ENCODE measurements around the gene MRAS.
A peak's percentile ranks its signal among the peaks of the same experiment; 100 is the strongest.

MRAS gene

DNA sequence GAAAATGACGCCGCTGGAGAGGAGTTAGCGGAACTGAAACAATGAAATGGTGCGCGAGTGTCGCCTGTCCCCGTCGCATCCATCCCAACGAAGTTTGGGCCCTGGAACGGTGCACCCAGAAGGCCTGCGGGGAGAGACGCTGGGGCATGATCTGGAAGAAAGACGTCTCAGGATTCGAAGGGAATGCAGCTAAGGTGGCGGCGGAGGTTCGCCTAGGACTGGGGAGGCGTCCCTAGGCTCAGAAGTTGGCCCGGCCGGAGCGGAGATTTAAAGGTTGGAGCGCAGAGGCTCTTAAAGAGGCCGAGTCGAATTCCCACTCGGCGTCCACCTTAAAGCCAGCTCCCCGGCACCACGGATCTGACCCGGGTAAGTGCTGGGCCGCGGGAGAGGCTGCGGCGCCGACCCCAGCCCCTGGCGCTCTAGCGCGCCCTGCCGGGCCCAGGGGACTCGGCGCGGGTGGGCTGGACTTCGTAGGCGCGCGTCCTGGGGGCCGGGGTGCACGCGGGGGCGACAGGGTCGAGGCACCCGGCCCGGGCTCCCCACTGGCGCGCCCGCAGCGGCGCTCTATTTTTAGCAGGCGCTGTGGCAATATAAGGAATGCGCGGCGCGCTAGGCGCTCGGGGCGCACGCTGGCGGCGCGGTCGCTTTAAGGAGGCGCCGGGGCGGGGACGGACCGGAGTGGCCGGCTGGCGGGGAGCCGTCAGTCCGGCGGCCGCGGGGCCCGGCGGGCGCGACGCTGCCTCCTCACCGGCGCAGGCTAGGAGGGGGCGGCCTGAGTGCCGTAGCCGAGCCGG is at the start of gene MRAS:
TSS of gene MRAS (plus strand) at position 620 of the 794 bp plus-strand sequence. CDS start 24,305 bp downstream, outside the sequence.
- DNase-seq = peak; percentile 47

DNA sequence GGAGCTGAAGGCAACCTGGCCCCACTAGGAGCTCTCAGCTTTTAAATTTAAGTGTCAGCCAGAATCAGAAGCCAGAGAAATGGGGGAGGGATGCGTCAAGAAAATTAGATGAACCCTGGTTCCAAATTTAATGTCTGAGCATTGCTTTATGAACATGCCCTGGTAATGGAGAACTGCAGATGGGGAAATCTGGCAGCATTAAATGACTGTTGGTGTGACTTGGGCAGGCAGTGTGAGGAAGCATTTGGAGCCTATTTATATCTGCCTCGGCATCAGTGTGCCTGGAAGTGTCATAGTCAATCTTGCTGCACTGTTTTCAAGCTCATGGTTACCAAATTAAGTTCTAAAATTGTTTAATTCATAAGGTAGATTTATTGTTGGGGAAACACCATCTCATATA is 47.7 kb upstream of the MRAS start:
- DNase-seq = no peak

DNA sequence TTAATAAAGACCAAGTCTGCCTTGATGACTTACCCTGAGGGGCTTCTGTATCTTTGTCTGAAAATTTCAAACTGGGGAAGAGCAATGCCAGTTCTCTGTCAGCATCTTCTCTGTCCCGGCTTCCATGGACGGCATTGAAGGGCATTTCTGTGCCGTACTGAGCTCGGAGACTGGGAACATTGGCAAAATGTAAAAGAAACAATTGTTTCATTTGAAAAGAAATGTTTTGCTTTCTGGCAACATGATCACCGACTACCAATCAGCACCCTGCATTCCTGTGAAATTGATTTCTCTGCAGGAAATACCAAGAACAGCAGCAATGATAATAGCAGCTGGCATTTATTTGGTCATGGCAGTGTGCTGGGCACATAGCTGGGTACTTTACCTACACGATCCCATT is 44.9 kb upstream of the MRAS start:
- DNase-seq = no peak

DNA sequence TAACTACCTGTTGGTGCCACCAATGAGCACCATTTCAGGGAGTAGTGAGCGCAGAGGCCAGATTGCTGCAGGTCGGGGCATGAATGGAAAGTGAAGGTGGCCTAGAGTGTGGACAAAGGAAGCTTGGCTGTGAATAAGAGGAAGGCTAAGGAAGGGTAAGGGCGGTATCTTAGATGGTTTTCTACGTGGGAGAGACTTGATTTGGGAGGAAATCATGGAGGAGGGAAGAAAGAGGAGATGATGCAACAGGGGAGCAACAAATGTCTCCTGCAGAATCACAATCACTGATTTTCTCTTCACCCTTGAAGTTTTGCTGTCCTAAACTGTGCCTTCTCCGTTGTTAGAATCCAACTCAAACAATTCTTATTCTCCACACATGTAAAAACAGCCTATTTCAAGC is 40.5 kb upstream of the MRAS start:
- no peak for DNase-seq

DNA sequence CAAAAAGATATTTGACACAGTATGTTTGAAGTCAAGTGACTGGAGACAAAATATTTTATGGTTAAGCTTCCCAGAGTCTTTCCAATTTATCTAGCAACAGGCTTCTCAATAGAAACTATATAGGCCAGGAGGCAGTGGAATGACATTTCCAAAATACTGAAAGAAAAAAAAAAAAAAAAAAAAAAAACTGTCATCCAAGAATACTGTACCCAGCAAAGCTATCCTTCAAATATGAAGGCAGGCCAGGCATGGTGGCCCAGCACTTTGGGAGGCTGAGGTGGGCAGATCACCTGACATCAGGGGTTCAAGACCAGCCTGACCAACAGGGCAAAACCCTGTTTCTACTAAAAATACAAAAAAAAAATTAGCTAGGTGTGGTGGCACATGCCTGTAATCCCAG is 39.6 kb upstream of the MRAS start:
- DNase-seq = no peak

DNA sequence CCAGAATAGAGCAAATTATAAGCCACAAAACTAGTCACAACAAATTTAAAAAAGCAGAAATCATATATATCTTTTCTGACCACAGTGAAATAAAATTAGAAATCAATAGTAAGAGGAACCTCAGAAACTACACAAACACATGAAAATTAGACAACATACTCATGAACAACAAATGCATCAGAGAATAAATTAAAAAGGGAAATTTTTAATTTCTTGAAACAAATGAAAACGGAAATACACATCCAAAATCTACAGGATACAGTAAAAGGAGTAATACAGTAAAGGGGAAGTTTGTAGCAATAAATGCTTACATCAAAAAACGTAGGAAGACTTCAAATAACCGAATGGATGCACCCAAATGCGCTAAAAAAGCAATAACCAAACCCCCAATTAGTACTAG is 37.9 kb upstream of the MRAS start:
- DNase-seq = no peak

DNA sequence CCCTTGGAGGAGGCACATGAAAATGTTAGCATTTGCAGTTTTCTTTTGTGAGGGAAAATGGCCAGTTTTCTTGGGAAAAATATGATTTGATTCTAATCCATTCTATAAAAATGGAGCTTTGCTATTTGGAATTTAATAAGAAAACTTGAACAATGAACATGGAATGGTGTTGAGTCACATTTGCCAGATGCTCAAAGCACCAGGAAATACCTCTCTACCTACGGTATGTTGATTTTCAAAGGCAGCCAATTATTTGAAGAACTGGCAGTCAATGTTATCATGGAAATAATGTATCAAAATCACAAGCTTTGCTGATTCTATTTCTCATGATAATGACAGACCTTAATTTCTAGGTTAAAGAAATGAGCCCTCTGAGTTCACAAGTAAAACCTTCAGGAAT is 33.6 kb upstream of the MRAS start:
- DNase-seq = no peak

DNA sequence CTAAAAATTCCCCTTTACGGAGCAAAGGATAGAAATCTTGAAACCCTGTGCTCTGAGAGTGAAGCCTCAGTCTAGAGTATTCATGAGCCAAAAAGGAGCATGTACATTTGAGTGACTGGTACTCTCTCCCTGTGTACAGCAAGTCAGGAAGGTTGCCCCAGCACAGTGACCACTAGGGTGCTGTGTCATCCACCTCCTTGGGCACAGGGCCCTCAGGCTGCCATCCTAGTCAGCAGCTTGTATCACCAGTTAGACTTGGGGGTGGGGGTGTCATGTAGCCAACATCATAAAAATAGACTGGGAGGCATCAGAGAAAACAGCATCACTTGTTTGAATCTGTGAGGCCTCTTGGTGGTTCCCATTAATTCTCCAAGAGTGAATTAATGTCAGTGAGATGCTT is 30.7 kb upstream of the MRAS start:
- DNase-seq = no peak

DNA sequence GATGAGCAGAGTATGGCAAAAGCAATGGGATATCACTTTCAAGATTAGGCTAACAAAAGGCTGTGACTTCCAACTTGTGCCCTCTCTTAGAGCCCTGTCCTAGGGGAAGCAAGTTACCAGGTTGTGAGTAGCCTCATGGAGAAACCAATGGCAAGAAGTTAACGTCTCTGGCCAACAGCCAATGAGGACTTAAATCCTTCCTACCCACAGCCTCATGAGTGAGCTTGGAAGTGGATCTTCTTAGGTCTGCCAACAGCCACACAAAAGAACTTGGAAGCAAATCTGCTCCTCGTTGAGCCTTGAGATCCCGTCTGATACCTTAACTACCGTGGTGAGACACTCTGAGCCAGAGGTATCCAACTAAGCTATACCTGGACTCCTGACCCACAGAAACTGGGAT is 24.4 kb upstream of the MRAS start:
- DNase-seq = no peak

DNA sequence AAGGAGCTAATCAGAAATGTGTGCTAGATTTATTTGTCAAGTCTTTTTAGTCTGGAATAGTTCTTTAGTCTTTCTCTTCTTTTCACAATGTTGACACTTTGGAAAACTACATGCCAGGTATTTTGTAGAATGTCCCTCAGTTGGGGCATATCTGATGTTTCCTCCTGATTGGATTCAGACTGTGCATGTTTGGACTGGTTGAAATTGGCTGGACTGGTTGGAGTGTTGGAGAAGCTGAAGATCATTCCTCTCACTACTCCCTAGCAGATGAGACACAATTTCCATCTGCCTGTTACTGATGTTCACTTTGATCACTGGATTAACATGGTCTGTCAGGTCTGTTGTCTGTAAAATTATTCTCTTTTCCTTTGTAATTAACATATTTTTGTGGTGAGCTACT is 22.4 kb upstream of the MRAS start:
- no peak for DNase-seq

DNA sequence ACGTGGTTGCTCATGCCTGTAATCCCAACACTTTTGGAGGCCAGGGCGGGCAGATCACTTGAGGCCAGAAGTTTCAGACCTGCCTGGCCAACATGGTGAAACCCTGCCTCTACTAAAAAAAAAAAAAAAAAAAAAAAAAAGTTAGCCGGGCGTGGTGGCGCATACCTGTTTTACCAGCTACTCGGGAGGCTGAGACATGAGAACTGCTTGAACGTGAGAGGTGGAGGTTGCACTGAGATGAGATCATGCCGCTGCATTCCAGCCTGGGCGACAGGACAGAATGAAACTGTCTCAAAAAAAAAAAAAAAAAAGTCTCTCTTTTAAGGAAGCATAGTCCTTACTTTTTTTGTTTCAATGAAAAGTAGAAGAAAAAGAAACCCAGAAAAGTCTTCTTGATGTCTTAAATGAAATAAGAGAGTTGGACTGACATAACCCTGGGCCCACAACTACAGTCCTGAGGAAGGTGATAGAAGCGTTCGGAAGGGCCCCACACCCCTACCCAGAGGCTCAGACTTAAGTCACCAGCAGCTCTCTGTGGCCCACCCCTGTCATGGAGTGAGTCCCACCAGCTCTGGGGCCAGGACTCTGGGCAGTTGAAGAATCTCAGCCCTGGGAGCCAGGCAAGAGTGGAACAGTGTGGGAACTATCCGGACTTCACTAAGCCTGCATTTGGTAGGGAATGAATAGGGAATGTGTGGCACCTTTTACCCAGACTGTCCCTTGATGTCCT is 21.3 kb upstream of the MRAS start:
- no peak for DNase-seq

DNA sequence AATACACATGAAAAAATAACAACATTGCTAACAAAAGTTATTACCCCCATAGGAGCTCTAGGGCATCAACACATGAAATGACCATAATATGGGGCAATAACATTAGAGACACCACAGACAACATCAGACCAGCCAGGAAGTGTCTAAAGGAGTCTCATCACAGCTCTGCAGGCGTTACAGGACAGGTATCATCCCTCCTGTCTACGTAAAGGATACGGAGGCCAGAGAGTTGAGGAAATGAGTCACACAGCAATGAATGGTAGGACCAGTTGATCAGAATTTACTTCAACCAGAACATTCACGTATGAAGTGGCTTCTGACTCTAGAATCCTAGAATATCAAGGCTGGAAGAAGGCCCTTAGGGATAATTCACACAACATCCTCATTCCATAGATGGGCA is 20.5 kb upstream of the MRAS start:
- DNase-seq = no peak

DNA sequence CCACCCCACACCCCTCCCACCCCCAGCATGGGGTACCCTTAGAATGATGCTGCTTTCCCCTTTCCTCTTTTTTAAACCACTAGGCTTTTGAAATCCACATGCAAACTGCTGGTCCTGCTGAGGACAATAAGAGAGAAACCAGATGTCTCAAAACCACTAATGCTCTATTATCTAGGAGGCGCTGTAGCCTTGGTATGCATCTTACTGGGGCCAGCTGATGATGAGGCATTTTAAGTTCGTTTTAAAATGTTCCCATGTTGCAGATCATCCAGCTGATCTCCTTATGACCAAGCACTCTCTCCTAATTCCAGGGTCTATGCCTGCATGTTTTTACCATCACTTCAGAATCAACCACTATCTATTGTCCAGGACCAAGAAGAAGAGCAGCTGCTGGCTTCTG is 20.0 kb upstream of the MRAS start:
- DNase-seq = no peak

DNA sequence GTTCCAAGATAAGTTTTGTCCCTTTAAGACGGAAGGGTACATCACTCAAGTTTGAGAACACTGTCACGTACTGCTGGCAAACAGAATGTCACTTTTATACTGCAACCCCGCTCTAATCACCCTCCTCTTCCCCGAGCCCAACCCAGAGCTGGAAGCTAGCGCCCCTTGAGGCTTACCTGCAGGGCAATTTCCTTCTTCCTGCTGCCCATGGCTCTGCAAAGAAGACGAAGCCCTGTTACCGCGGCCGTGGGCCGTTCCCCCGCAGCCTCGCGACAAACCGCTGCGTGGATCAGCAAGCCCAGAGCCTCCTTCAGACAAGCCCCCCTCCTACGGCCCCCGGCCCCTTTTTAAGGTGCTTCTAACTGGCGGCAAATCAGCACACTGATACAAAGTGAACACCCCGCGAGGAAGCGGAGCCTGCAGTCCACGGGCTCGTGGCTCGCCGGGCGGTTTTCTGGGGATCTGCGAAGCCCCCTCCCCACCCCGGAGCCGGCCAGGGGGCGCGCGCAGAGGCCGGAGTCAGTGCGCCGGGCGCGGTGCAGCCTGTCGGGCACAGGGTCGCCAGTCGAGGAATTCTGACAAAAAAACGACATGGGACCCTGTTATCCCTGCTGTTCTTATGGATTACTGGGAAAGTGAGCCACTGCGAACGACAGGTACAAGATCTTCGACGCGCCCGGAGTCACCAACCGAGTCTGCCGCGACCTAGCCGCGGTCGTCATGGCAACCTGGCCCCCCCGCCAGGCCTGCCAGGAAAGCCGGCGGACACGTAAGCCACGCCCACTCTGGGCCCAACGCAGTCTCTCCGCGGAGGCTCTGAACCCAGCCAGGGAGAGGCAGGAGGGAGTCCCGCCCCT is 19.0 kb upstream of the MRAS start, which contains the start of gene NME9:
TSS of gene NME9 (minus strand) at position 725 of the 857 bp plus-strand sequence. CDS start at position 209, 516 bp downstream.
- DNase-seq = peak; percentile 92

DNA sequence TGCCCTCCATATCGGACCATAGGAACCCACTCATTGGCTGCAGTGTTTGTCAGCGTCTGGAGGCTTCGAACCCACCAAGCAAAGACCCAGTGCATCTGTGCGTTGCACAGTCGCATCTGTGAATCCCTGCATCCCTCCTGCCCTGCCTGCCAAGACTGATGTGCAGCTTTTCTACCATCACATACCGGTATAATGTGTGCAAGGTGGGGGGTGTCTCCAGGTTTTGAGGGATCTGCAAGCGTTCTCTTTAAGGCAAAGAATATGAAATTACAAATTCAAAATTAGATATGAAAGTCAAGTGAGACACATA is 18.4 kb upstream of the MRAS start:
- no peak for DNase-seq

DNA sequence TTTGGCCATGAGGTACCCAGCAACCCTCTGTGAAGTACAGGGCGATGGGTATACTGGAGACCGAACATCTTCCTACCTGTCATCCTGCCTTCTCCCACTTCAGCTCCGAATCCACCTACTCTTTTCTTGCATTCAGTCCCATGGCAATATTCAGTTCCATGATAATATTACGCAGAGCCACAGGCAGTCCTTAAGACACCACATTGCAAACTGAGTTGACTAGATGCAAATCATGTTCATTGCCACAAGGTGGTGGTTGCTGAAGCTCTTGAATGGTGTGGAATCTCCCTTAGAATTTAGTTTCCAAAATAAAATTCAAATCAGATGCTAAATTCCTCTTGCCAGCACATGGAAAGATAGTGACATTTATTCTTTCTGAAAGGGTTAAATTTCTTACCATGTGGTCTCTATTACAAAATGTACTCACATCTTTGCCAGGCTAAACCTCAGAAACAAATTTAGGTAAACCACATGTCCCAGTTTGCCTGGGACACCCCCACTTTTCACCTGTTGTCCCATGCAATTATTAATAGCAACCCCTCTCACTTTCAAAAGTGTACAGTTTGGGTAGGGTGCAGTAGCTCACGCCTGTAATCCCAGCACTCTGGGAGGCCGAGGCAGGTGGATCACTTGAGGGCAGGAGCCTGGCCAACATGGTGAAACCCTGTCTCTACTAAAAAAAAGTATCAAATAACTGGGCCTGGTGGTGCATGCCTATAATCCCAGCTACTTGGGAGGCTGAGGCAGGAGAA is 17.1 kb upstream of the MRAS start:
- no peak for DNase-seq

DNA sequence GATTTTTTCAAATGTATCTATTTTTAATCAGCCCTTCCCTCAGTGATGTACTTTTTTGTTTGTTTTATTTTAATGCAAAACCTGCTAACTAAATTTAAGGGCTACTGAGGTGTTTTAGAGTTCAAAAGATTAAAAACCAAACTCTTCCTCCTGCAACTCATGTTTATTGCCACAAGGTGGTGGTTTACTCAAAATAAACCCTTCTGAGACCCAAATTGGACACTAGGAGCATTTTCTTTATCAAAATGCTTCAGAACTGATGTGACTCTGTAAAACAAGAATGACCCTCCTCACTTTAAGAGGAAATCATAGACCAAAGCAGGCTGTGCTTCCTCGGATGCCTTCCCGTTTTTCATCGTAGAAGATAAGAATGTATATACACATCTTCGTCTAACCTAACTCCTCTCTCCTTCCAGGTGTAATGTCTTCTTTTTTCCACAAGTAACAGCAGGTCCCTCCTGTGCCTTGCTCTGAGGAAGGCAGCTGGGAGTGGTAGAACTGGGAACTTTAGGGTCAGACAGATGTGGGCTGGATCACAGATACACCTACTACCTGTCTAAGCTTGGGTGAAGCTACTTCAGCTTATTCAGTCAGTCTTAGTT is 15.8 kb upstream of the MRAS start:
- no peak for DNase-seq

DNA sequence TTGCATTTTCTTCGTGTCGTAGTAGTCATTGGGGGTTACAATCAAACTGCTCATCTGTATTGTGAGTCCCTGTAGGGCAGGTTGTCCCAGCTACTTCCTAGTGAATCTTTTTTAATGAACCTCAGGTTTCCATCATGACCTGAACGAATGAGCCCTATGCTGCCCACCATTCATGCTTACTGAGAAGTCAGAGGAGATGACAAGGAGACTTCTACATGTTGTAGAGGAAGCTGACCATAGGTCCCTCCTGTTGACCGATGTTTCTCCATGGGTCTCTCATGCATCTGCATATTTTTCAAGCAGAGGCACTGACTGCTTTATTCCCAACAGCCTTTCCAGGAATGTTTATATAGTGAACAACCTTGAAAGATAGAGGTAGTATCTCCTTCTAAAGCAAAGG is 13.8 kb upstream of the MRAS start:
- DNase-seq = no peak

DNA sequence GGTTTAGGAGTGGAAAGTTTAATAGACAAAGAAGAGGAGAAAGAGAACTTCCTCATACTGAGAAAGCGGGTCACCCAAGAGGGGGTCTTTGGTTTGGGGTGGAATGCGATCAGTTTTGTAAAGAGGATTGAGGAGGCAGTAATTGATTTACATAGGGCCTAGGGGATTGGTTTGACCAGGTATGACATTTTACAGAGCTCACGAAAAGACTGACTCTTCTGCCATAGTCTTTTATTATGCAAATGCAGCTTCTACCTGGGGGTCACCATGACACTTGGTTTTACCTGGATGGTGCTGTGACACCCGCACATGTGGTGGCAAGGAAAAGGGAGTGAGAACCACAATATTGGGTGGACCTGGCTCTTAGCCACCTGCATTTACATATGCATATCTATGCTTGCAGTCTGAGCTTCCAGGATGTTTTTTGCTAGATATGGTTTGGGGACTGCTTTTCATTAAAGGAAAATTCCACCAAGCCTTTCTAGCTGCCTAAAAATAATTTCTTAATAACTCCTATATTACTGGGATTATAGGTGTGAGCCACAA is 11.9 kb upstream of the MRAS start:
- DNase-seq = no peak

DNA sequence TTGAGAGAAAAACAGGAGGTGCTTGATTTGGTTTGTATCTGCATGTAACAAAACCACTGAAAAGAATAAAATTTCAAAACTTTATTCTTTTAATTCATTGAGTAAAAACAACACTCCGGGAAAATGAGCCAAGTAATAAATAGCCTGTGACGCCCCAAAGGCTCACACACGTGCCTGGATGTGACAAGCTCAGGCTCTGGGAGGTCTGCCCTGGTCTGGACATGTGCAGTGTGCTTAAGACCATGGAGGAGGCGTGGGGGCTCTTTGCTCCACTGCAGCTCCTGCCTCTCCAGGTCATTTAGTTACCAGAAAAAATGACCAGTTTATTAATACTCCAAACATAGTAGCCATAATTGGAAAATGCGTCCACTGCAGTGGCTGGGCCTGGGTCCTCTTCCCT is 10.1 kb upstream of the MRAS start:
- DNase-seq = no peak

DNA sequence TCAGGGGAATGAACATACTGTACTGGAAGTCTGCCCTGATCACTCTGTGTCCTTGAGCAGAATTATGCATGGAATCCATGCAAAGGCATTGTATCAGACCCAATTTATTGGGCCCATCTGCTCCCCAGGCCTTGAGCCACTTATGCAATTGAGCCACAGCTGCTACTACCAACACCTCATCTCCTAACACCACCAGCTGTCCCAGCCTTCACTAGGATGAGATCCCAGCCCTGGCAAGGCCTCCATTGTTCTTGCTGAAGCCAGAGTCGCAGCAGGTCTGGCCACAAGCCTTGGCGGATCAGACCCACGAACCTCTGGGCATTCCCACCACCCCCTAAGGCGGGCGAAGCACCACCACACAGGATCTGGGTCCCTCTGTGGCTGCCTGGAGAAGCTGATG is 9.6 kb upstream of the MRAS start:
- no peak for DNase-seq

DNA sequence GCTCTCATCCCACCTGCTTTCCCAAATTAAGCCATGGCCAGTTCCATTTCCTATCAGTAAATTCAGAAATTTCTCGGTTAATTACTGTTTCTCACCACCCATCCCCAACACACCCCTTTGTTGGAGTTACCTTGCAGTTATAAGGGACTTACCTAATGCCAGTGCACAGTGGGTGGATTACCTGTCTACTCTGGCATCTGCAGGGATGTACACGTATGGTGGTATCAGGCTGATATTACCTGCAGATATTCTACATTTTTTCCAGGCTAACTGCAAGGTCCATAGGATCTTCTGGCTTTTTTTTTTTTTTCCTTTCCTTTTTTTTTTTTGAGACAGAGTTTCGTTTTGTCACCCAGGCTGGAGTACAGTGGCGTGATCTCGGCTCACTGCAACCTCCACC is 7.9 kb upstream of the MRAS start:
- no peak for DNase-seq

Measured in stimulated activated CD8-positive, alpha-beta memory T cell treated with anti-CD3 and anti-CD28 coated beads, Interleukin-4, amount 100 ng/mL, for 48 hours (primary cell).